Mesenteric fat pad (tissue), 1 donor: ENCODE results near the gene LAMA3. TPM values are rescaled to one million over a fixed set of nuclear protein-coding genes. Genes with fewer than 3 reads are reported as not detected.

Experiments used
- DNase-seq: peaks from one replicate; pipeline ENCODE4 v3.0.0-alpha.2; 2020; ENCODE audit warnings: low spot score
- total RNA-seq: library from RNA; stranded (reverse); fragmentation: NEBNext Ultra II Directional; extraction: Animal tissue kit (Norgen Biotek cat#: 25700); gene quantifications from one replicate; pipeline ENCODE4 v1.2.1, GENCODE V29; 2021
- donor health status: DM: yes; HTN: yes; CAD: no.

Gene LAMA3
- total RNA-seq, 1 donor from 2014 or later: 19.6 TPM

DNA sequence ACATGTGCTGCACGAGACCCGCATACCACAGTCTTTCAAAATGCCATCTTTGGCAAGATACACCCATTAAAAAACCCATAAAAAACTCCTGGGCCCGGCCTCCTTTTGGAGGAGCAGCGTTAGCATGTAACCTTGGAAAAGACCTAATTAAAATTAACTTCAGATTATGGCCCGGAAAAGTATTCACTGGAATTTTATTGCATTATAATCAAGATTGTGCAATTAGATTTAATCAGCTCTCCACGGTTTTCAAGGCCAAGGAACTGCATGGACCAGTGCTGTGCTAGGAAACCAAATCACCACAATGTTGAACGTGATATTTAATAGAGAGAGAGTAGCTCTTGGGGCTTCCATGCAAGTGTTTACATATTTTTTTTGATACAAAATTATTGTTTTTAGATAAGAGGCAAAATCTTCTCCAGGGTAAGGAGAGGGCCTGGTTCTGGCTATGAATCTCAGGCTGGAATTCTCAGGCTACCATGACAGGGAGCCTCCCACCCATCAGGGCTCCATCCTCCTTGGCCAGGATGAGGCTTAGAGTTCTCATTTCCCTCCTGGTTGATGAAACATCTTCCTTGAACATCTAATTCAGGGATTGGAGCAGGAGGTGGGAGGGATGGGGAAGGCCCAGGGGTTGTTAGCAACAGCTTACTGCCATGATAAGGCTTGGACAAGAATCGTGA is 243.3 kb downstream of the LAMA3 start:
- no peak for DNase-seq

DNA sequence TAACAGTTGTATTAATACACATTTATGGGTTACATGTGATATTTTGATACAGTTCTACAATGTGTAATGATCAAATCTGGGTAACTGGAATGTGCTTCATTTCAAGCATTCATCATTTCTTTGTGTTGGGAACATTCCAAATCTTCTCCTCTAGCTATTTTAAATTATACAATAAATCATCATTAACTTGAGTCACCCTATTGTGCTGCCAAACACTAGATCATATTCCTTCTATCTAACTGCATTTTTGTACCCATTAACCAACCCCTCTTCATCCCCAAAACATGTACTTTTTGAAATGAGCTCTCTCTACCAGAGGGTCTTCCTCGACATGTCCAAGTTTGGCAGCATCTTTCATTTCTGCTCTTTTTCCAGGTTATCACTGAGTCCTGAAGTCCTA is 244.2 kb downstream of the LAMA3 start:
- no peak for DNase-seq

DNA sequence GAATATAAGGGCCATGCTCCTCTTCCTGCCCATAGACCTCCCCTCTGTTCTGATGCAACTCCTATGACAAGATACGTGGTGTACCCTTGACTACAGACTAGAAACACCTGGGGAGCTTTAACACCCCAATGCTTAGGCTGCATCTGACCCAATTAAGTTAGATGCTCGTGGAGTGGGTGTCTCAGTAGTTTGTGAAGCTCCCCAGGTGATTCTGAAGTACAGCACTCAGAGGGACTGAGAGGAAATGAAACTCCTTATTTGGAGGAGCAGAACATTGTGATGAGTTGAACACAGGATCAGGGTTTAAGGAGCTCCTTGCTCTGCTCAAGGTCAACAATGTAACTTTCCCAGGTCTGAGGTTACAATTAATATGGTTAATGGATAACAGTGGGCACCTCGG is 245.0 kb downstream of the LAMA3 start:
- no peak for DNase-seq

DNA sequence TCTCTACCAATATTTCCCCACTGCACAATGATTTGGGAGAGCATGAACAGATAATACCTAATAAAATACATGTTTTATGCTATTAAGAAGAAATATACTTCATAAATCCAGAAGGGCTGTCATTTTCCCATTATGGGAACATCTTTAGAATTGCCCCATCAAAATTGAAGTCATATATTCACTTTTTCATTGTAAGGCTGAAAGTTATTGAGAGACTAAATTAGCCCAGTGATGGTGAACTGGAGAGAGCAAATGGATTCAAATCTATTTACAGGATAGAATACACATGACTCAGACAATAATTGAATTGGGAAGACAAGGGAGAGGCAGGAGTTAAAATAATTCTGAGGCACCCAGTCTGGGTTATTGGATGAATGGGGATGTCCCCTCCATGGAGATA is 245.6 kb downstream of the LAMA3 start:
- no peak for DNase-seq

DNA sequence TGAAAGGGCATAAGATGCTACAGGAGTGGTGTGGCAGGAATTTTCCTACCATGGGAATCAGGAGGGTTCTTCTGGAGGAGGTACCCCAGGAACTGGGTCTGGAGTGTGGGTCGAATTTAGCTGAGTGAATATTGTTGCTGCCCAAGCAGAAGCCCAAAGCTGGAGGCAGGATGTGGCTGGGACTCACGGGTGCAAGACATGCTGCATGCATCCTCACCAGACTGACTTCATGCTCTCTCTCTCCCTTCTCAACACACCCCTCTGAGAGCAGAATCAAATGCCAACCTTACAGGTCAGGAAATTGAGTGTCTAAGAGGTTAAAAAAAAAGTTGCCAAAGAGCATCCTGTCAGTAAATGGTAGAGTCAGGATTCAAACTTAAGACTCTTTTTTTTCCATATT is 246.6 kb downstream of the LAMA3 start:
- DNase-seq: no peak

DNA sequence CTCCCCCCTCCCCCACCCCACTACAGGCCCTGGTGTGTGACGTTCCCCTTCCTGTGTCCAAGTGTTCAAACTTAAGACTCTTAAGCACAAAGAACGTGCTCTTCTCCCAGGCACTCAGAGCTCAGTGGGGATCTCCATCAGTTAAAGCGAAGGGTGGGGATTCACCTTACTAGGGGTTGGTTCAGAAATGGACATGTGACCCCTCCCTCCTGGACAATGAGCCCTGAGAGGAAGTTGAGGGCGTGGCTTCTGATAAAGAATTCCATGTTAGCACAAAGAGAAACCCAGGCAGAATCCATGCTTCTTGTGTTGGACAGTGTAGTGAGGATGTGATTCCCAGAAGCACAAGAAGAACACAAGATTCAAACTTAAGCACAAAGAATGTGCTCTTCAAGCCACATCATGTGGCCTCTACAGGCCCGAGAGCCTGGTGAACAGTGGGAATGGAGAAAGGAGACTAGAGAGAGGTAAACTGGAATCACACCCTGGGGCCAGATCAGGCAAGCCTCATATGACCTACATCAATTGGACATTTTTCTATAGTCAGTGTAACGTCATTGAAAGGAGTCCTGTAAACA is 247.2 kb downstream of the LAMA3 start:
- DNase-seq: no peak

DNA sequence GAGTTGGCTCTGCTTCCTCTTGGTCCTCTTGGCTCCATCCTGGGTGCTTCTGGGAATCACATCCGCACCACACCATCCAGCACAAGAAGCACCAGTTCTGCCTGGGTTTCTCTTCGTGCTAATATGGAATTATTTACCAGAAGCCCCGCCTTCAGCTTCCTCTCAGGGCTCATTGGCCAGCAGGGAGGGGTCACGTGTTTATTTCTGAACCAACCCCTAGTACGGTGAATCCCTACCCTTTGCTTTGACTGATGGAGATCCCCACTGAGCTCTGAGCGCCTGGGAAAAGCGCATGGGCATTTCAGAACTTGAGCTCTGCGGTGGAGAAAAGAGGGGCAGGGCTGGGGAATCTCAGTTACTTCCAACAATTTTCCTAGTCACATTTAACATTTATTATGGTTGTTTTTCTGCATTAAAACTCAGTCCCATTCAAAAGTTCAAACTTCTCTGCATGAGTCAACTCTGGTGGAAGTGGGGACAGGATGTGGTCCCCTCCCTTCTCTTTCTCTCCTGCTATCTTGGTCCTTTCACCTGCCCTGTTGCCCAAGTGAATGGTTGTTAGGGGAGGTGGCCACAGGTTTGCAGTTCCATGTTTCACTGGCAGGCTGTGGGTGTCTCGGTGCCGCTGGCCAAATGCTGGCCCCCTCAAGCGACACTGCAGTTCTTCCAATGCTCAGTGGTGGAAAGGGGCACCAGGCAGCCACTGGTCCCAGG is 248.9 kb downstream of the LAMA3 start:
- DNase-seq: no peak

DNA sequence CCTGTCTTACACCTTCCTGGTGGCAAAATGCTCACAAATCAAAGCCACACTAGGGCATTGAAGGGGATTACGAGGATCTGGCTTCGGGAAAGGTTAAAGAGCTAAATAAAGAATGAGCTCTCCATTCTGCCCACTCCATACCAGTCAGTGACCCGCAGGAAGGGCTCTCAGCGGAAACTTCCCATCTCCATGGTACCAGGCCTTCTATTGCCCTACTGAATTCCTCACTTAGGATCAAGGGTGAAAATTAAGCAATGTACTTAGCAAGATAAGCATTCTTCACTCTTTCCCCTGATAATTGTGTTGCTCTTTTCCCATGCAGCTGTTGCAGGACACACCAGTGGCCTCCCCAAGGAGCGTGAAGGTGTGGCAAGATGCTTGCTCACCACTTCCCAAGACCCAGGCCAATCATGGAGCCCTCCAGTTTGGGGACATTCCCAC is 249.7 kb downstream of the LAMA3 start:
- no peak for DNase-seq

DNA sequence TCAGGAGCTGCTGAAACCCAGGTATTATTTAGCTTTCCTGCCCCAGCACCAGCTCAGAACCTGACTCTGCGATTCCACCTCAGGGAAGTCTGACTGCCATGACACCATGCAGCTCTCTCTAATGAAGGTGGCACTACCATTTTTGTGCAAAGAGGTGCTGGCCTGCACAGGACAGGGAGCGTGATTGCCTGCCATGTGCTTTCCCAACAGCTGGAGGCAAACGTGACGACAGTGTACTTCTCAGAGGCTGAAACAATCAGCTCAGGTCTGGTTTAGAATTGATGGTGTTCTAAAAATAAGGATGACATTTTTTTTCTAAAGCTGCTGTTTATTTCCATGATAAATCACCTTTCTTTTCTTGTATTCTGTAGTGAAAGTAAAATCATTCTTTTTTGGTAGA is 250.1 kb downstream of the LAMA3 start:
- DNase-seq: no peak

DNA sequence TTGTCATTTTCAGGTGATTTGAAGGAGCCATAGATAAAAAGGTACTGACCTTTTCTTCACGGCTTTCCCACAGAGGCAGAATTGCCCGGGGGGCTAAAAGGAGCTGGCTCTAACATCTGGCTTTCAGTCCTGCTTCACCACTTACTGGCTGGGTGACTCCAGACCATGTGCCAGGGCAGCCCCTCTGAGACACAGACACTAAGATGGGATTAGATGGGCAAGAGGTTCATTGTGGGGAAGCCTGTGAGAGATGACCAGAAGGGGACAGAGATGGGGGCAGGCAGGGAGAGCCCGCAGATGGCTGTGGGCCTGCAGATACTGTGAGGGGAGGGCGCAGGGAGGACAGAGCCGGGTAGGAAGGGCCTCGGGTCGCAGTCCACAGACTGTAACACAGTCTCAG is 250.6 kb downstream of the LAMA3 start:
- no peak for DNase-seq

DNA sequence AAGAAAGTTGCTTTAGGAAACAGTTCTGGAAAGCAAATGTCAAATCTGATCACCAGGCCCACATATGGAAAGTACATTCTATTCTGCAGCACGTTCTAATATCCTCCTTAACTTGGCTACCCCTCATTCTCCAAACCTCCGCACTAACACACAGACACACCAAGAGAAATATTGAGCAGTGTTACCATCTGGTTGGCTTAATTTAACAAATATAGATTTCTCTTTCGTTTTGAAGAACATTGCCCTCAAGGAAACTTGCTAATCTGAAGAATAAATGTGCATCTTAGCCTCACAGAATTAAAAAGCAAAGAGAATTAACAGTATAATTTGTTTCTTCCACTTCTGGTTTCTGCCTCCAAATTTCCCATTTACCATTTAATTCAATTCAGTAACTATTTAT is 252.5 kb downstream of the LAMA3 start:
- DNase-seq: no peak

DNA sequence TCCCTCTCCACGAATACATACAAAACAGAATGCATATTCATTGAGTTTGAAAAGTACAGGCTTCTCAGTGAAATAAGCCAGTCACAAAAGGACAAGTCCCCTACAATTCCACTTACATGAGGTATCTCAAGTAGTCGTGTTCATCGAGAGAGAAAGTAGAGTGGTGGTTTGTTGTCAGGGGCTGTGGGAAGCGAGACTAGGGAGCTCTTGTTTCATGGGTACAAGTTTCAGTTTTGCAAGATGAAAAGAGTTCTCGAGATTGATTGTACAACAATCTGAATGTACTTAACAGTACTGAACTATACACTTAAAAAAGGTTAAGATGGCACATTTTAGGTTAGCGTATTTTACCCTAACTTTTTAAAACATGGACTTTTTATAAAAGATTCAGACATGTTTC is 253.9 kb downstream of the LAMA3 start:
- no peak for DNase-seq

DNA sequence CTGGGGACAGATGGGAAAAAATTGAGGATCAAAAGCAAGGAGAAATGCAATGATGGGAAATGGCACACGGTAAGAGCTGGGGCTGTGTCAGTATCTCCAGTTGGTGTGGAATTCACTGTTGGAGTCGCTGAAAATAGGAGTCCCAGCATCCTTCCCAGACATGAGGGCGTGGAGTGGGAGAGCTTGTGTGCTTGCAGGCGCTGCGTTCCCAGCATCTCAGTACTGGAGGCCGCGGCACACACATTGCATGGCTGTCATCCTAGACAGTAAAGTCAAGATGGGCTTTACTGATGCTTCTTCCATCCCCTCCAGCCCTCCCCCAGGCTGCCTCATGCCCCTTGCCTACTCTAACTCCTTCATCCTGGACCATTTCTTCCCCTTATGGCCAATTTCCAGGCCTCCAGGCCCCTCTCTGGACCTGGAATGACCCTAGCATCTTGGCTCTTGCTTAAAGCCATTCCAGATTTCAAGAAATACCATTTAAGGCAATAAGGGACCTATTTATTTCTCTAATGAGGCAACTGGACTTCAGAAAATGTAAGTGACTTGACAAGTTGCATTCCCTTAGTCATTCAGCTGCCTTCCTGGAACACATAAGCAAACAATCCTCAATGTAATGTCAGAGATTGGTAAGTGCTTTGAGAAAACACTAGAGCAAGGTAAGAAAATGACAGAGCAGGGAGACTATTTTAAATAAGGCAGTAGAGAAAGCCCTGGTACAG is 254.8 kb downstream of the LAMA3 start:
- no peak for DNase-seq

DNA sequence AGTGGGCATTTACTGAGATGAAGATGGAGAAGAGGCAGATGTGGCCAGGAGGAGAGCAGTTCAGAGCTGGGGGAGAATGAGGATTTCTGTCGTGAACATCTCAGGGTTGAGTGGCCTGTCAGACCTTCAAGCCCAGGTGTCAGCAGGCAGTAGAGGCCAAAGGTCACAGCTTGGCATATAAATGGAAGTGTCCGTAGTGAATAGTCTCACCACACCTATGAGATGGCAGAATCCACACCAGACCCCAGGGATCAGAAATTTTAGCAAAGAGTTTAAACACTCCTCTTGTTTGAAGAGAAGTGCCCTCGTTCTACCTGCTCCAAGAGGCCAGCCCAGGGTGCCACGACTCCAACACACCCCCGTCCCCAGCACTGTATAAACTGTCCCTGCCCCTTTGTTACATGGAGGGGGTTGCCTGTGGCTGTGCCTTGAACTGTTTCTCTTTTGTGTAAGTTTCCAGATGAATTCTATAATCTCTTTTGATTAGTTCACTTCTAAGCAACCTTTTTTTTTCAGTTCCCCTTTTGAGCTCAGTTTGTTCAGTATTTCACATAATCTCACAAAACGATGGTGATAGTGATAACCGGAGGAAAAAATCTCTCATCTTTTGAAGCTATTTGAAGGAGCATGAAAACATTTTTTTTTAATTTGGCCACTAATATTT is 256.3 kb downstream of the LAMA3 start:
- no peak for DNase-seq

DNA sequence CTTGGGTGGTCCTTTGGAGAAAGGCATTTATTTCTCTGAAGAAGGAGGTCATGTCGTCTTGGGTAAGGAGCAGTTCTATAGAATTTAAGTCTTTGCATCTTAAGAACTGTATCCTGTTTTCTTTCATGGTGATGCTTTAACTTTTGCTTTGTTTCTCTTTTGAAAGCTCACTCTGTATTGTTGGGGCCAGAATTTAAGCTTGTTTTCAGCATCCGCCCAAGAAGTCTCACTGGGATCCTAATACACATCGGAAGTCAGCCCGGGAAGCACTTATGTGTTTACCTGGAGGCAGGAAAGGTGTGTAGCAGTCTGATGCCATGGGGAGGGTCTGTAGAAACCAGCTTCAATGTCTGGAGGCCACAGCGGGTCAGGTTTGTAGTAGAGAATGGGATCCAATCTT is 260.6 kb downstream of the LAMA3 start:
- DNase-seq: no peak

DNA sequence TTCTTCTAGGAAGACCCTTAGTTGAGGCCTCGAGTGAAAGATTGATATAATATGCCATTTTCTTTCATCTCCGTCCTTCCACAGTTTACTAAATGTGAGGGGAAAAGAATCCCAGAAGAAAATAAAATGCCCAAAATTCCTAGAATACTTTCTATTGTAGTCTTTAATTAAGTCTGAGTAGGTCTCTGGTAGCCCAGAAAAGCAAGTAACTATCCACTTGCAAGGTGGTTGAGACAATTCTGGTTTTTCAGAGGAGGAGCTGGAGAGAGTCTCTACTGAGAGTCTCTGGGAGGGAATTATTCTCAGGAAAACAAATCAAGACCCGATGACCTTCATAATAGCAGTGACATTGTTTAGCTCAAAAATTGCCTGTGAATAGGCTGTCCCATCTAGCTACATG is 261.4 kb downstream of the LAMA3 start:
- no peak for DNase-seq

DNA sequence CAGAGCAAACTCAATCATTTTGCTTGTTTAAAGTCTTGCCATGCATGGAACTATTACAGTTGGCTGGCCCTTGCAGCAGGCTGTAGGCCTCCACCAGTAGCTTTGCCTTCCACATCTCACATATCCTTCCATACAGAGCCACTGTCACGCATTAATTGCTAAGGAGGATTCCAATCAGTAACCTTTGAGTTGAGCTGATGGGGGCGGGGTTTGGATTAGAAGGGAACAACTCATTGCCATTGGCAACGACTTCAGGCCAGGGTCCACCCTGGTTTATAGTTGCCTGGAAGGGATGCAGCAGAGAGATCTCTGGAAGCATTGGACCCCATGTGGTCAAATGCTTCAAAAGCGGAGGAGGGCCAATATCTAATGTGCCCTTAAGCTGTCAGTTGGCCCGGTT is 262.0 kb downstream of the LAMA3 start:
- DNase-seq: no peak

DNA sequence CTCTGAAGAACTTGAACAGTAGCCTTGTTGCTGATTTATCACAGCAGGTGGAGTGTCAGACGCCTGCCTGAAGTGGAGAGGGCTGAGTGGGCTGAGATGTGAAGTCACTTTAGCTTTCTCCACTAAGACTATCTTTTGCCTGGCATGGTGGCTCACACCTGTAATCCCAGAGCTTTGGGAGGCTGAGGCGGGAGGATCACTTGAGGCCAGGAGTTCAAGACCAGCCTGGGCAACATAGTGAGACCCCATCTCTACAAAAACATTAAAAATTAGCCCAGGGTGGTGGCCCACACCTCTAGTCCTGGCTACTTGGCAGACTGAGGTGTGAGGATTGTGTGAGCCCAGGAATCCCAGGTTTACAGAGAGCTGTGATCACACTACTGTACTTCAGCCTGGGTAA is 264.7 kb downstream of the LAMA3 start:
- no peak for DNase-seq

DNA sequence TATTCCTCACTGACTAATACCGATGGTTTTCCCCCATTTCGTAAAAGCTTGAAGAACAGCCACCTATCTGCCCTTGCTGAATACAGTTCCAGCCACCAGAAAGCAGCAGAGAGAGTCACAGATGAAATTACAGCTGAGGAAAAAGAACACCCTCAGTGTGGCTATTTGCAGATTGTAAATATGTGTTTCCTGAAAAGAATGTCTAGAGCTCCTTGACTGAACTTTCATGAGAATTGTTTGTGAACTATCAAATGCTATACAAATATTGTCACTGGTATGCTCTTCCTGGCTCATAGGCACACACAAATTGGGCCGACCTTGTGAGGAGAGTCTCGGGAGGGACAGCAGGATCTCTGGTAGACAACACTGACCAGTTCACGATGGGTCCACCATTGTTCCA is 267.2 kb downstream of the LAMA3 start:
- no peak for DNase-seq

DNA sequence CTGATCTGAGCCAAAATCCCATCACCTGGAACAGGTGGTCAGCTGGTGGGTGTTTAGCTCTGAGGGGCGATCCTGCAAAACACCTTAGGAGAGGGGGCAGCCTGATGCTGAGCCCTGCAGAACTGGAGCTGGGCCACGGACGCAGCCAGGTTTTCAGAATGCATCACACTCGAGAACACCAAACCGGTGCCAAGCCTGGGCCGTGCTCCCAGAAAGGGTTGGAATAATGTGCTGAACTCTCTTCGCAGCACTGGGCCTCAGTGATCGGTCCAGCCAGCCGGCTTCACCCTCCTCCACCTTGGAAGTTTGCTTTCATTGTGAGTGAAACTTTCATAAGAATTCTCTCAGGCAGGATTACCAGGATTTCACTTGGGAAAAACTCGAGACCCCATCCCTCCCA is 268.8 kb downstream of the LAMA3 start:
- no peak for DNase-seq

DNA sequence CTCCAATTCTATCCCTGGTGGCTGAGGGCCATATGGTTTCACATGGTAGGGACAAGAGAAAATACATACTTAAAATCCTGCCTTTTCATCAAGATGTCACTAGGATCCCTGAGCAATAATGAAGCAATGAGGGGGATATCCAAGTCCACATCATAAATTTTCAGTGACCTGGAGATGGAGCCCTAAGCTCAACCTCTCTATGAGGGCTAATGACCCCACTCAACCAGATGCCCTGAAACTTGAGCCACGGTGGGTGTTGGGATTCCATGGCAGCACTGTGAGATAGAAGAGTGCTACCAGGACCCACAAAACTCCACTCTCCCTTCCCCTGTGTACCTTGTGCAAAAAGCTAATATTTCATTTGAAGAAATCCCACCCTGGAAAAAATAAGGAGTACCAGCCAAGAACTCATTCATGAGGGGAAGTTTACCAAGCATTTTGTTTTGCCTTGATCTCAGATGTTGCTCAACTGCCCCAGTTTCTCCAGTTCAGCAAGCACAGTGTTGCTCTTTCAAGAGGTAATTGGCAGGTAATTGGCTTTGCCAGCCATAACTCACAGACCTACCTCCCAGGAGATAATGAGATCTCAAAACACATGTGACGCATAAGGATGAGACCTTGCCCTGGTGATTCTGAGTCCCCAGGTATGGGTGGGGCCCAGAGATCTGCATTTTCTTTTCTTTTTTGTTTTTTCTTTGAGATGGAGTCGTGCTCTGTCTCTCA is 274.4 kb downstream of the LAMA3 start:
- DNase-seq: no peak
